ENCODE results near the gene TBC1D22B. TPM values are rescaled to one million over a fixed set of nuclear protein-coding genes. Genes with fewer than 3 reads are reported as not detected.

The TBC1D22B gene
- total and polyA plus RNA-seq, 2 experiments from 2014 or later = 5.0 to 8.3 TPM

DNA sequence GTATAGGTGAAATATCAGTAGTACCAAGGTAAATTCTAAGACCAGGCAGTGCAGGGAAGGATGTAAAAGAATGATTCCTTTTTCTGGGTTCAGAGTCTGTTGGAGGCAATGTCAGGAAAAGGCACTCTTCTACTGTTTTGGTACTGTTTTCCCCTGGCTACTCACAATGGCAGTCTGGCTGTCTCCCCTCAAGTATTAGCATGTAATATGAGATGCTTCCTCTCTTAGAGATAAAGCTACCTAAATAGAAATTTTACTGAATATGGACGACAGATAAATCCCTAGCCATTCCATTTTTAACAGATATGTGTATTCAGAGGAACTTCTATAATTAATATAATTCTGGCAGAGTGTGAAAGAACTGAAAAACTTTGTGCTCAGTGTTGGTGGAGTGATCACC lies 99.7 kb downstream of the TBC1D22B start:
- H2AFZ ChIP-seq = no peak overlapping the region
- H3K9me3 ChIP-seq (ENCODE audit: low read depth) = no peaks in the 10 kb centered on the region
- no peaks in the 10 kb centered on the region for H4K20me1 ChIP-seq (ENCODE audit: insufficient read depth)
- H3K4me3 ChIP-seq = no peak overlapping the region
- peaks cover 11% of the 10 kb centered on the region for H3K4me1 ChIP-seq (ENCODE audit: insufficient read depth)
- no peak for DNase-seq
- H3K27ac ChIP-seq = no peak overlapping the region
- no peaks in the 10 kb centered on the region for H3K27me3 ChIP-seq (replicated peaks; ENCODE audit: insufficient read depth)
- H3F3A ChIP-seq (ENCODE audit: insufficient read depth) = no peaks in the 10 kb centered on the region
- peaks cover 9% of the 10 kb centered on the region; the same call in 1 of the 2 replicates for H3K36me3 ChIP-seq (ENCODE audit: low read depth)
- H3K79me2 ChIP-seq (ENCODE audit: insufficient read depth) = peaks cover 68% of the 10 kb centered on the region
- no peak overlapping the region for H3K9ac ChIP-seq
- WGBS, 2 experiments (ENCODE audit: low coverage in 1 of 2, low lambda C conversion rate in 2 of 2, missing lambda C conversion rate in 2 of 2) = 97 to 100% methylated on average over 1 of the region's 1 CpG
- no peak overlapping the region for H3K4me2 ChIP-seq (ENCODE audit: unreplicated experiment)
- no peak for TF ChIP-seq EZH2phosphoT487 (IDR thresholded peaks at IDR 0.05; ENCODE audit: insufficient read depth, low read depth)
- no peak for TF ChIP-seq EZH2 (IDR thresholded peaks at IDR 0.05; ENCODE audit: insufficient read depth, poor library complexity, severe bottlenecking)
- in situ Hi-C loops (cut with MboI) = no loop called here
- H3K9me2 ChIP-seq (ENCODE audit: insufficient read depth) = no peaks in the 10 kb centered on the region

DNA sequence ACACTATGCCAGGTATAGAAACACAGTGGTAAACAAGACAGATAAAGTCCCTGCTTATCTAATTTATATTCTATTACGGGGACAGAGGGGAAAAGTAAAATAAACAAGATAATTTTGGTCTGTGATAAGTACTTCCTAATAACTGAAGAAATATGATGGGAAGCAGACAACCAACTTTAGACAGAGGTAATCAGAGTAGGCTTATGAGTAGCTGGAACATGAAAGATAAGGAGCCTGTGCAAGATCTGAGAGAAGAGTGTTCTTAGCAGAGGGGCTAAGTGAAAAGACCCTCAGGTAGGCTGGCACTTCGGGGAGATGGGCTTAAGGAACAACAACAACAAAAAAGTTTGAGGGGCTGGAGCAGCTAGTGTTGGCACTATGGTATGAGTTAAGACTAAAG lies 100.3 kb downstream of the TBC1D22B start:
- Histone ChIP-seq H3F3A (ENCODE audit: insufficient read depth) (no peaks in the 10 kb centered on the region), H3K4me1 (ENCODE audit: insufficient read depth) (peaks cover 11% of the 10 kb centered on the region), H2AFZ (no peak overlapping the region), H3K36me3 (ENCODE audit: low read depth) (peaks cover 9% of the 10 kb centered on the region; the same call in 1 of the 2 replicates), H3K4me3 (no peak overlapping the region), H4K20me1 (ENCODE audit: insufficient read depth) (no peaks in the 10 kb centered on the region), H3K9me3 (ENCODE audit: low read depth) (no peaks in the 10 kb centered on the region), H3K27me3 (replicated peaks; ENCODE audit: insufficient read depth) (no peaks in the 10 kb centered on the region), H3K9ac (no peak overlapping the region), H3K9me2 (ENCODE audit: insufficient read depth) (no peaks in the 10 kb centered on the region), H3K79me2 (ENCODE audit: insufficient read depth) (peaks cover 71% of the 10 kb centered on the region), H3K27ac (no peak overlapping the region), H3K4me2 (ENCODE audit: unreplicated experiment) (no peak overlapping the region)
- no peak for TF ChIP-seq EZH2phosphoT487 (IDR thresholded peaks at IDR 0.05; ENCODE audit: insufficient read depth, low read depth)
- TF ChIP-seq EZH2 (IDR thresholded peaks at IDR 0.05; ENCODE audit: insufficient read depth, poor library complexity, severe bottlenecking) = no peak
- in situ Hi-C loops (cut with MboI) = no loop called here
- DNase-seq = no peak
- 95 to 100% methylated on average over 2 of the region's 2 CpGs for WGBS, 2 experiments (ENCODE audit: low coverage in 1 of 2, low lambda C conversion rate in 2 of 2, missing lambda C conversion rate in 2 of 2)

DNA sequence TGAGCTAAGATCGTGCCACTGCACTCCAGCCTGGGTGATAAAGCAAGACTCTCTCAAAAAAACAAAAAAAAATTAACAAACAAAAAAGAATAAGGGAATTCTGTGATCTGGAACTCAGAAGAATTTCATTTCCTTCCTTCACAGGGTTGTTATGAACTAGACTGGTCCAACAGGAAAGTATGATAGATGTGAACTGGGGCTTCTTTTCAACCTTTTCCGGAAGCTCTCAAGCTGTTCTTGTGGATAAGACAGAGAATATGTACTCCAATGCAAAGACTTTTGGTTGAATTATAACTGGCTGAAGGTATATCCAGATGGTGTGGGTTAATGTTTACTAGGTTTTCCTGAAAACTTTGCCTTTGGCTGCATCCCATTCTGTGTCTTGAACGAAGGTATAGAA lies 101.5 kb downstream of the TBC1D22B start:
- in situ Hi-C loops (cut with MboI) = no loop called here

DNA sequence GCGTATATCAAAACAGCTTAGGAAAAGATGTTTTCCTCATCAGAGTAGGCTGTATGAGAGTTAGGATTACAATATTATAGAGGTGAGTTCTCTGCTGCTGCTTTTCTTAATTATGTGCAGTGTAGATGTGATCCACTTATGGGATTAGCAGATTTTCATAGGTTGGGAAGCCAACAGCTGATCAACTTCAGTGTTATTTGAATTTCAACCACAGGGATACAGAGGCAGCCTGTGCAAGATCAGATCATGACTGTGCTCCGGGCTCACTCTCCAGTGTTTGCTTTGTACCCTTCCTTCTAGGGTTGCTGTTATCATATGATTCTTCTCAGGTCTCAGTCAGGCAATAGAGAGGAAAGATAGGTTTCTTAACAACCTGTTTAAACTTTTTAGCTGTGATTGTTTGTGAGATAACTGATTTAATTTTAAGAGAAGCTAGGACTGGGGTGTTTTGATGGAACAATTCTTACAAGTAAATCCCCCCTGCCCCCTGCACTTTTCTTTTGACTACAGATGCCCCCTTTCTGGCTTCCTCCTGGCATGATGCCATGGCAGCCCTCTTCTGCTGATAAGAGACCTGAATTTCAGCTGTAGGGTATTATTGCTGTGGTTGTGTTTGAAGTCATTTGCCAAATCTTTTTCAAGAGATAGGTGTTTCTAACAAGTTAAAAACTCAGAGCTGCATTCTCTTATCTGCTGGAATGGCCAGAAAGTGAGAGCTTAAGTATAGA lies 104.7 kb downstream of the TBC1D22B start:
- Histone ChIP-seq H3K4me2 (ENCODE audit: unreplicated experiment) (no peak overlapping the region), H3K27me3 (replicated peaks; ENCODE audit: insufficient read depth) (no peaks in the 10 kb centered on the region), H3K36me3 (ENCODE audit: low read depth) (peaks cover 9% of the 10 kb centered on the region; the same call in 1 of the 2 replicates), H2AFZ (no peak overlapping the region), H3K9me2 (ENCODE audit: insufficient read depth) (no peaks in the 10 kb centered on the region), H3K9me3 (ENCODE audit: low read depth) (no peaks in the 10 kb centered on the region), H3K27ac (no peak overlapping the region), H4K20me1 (ENCODE audit: insufficient read depth) (no peaks in the 10 kb centered on the region), H3K4me1 (ENCODE audit: insufficient read depth) (no peaks in the 10 kb centered on the region), H3K4me3 (no peak overlapping the region), H3K79me2 (ENCODE audit: insufficient read depth) (peaks cover 45% of the 10 kb centered on the region), H3F3A (ENCODE audit: insufficient read depth) (no peaks in the 10 kb centered on the region), H3K9ac (no peak overlapping the region)
- DNase-seq = no peak
- WGBS, 2 experiments (ENCODE audit: low coverage in 1 of 2, low lambda C conversion rate in 2 of 2, missing lambda C conversion rate in 2 of 2) = 96 to 98% methylated on average over 2 of the region's 2 CpGs
- in situ Hi-C loops (cut with MboI) = no loop called here
- TF ChIP-seq EZH2phosphoT487 (IDR thresholded peaks at IDR 0.05; ENCODE audit: insufficient read depth, low read depth) (no peak), EZH2 (IDR thresholded peaks at IDR 0.05; ENCODE audit: insufficient read depth, poor library complexity, severe bottlenecking) (no peak)

More for the DNA sequence above, 101.5 kb downstream of the TBC1D22B start:
- Histone ChIP-seq H3K36me3 (ENCODE audit: low read depth) (peaks cover 9% of the 10 kb centered on the region; the same call in 1 of the 2 replicates), H3K4me1 (ENCODE audit: insufficient read depth) (peaks cover 6% of the 10 kb centered on the region), H3K9me2 (ENCODE audit: insufficient read depth) (no peaks in the 10 kb centered on the region), H3K4me3 (no peak overlapping the region), H3K27ac (no peak overlapping the region), H3K9me3 (ENCODE audit: low read depth) (no peaks in the 10 kb centered on the region), H2AFZ (no peak overlapping the region), H3K4me2 (ENCODE audit: unreplicated experiment) (no peak overlapping the region), H3K79me2 (ENCODE audit: insufficient read depth) (peaks cover 77% of the 10 kb centered on the region), H3K9ac (no peak overlapping the region), H3K27me3 (replicated peaks; ENCODE audit: insufficient read depth) (no peaks in the 10 kb centered on the region), H4K20me1 (ENCODE audit: insufficient read depth) (no peaks in the 10 kb centered on the region), H3F3A (ENCODE audit: insufficient read depth) (no peaks in the 10 kb centered on the region)
- 75 to 77% methylated on average over 3 of the region's 3 CpGs for WGBS, 2 experiments (ENCODE audit: low coverage in 1 of 2, low lambda C conversion rate in 2 of 2, missing lambda C conversion rate in 2 of 2)
- no peak for DNase-seq
- TF ChIP-seq EZH2phosphoT487 (IDR thresholded peaks at IDR 0.05; ENCODE audit: insufficient read depth, low read depth) = no peak
- TF ChIP-seq EZH2 (IDR thresholded peaks at IDR 0.05; ENCODE audit: insufficient read depth, poor library complexity, severe bottlenecking) = no peak
